B cell (primary cell): Measurements from ENCODE around the gene AMACR. TPM values are rescaled to one million over a fixed set of nuclear protein-coding genes. Genes with fewer than 3 reads are reported as not detected.

Experiments used
- ATAC-seq: fragments of 200-7000 bp; cut with Tn5 transposase; one replicate; pipeline ENCODE4 v1.10.0; 2021; ENCODE audit warnings: low read depth, mild to moderate bottlenecking, moderate number of reproducible peaks, moderate library complexity
- CTCF ChIA-PET: fragments of 350-600 bp; sonication (Branson Sonifier 250); formaldehyde crosslinking; loops from one replicate; lab custom pipeline; 2021; ENCODE audit warnings: antibody characterized with exemption, inconsistent platforms; lab: Charles Lee
- POLR2A ChIA-PET: fragments of 350-600 bp; sonication (Branson Sonifier 250); formaldehyde crosslinking; loops from one replicate; lab custom pipeline; 2021; ENCODE audit warnings: antibody characterized with exemption; lab: Charles Lee
- DNase-seq: peaks from one replicate; pipeline ENCODE4 v3.0.0; 2013
- H2AFZ ChIP-seq: 2 replicates; pipeline ENCODE4 v1.6.1; 2012; ENCODE audit warnings: mild to moderate bottlenecking, low read depth, low read length; ENCODE audit not compliant: insufficient read depth, poor library complexity, severe bottlenecking
- H3K27ac ChIP-seq, 2 donors: 1 replicate in 1 of 2; 2 replicates in 1 of 2; pipeline ENCODE4 v1.5.1; 2012 to 2013; ENCODE audit warnings: low read length in 2 of 2, mild to moderate bottlenecking in 2 of 2, moderate library complexity in 1 of 2
- H3K27me3 ChIP-seq, 4 experiments: fragments of 200-600 bp in 1 of 4; sonication (generic) in 1 of 4; replicated peaks in 1 of 4; 1 replicate in 2 of 4; 2 replicates in 2 of 4; pipeline versions ENCODE4 v1.6.1 to v1.7.0; 2013 to 2016; ENCODE audit warnings: low read length in 3 of 4, mild to moderate bottlenecking in 2 of 4, mixed read lengths in 1 of 4, moderate library complexity in 1 of 4; ENCODE audit not compliant: insufficient read depth in 4 of 4, control insufficient read depth in 3 of 4; ENCODE audit errors: control extremely low read depth in 1 of 4
- H3K36me3 ChIP-seq, 2 experiments: replicated peaks in 1 of 2; 1 replicate in 1 of 2; 2 replicates in 1 of 2; pipeline versions ENCODE4 v1.6.1 to v1.7.1; 2013; ENCODE audit warnings: low read length in 1 of 2; ENCODE audit not compliant: insufficient read depth in 2 of 2, control insufficient read depth in 1 of 2; ENCODE audit errors: control extremely low read depth in 1 of 2, extremely low read depth in 1 of 2
- H3K4me1 ChIP-seq, 2 donors: fragments of 200-600 bp in 1 of 2; sonication (generic) in 1 of 2; 1 replicate in 1 of 2; 2 replicates in 1 of 2; pipeline versions ENCODE4 v1.5.1 to v1.6.1; 2013 to 2017; ENCODE audit warnings: low read length in 2 of 2; ENCODE audit not compliant: control insufficient read depth in 2 of 2, insufficient read depth in 2 of 2
- H3K4me2 ChIP-seq: replicated peaks from 2 replicates; pipeline ENCODE3; 2012; ENCODE audit warnings: mild to moderate bottlenecking, low read depth, low read length; ENCODE audit not compliant: poor library complexity, severe bottlenecking
- H3K4me3 ChIP-seq, 5 experiments: fragments of 200-600 bp in 1 of 5; sonication (generic) in 1 of 5; 1 replicate in 3 of 5; 2 replicates in 2 of 5; pipeline versions ENCODE4 v1.5.1 to v1.7.0; 2011 to 2016; ENCODE audit warnings: low read length in 4 of 5, mild to moderate bottlenecking in 4 of 5, low read depth in 2 of 5, control low read depth in 1 of 5, moderate library complexity in 1 of 5; ENCODE audit not compliant: insufficient read depth in 1 of 5; ENCODE audit errors: control extremely low read depth in 1 of 5, extremely low read depth in 1 of 5
- H3K79me2 ChIP-seq: fragments of 200-600 bp; sonication (generic); one replicate; pipeline ENCODE4 v1.6.0; 2016; ENCODE audit warnings: low read length; ENCODE audit not compliant: control insufficient read depth, insufficient read depth
- H3K9ac ChIP-seq: fragments of 200-600 bp; sonication (generic); 2 replicates; pipeline ENCODE4 v1.6.1; 2017; ENCODE audit warnings: mild to moderate bottlenecking, low read length, moderate library complexity
- H3K9me3 ChIP-seq, 3 donors: one replicate each; pipeline versions ENCODE4 v1.6.1 to v1.7.1; 2013; ENCODE audit warnings: low read length in 2 of 3; ENCODE audit not compliant: control insufficient read depth in 2 of 3, insufficient read depth in 1 of 3; ENCODE audit errors: control extremely low read depth in 1 of 3
- H4K20me1 ChIP-seq: 2 replicates; pipeline ENCODE4 v1.6.0; 2012; ENCODE audit warnings: mild to moderate bottlenecking, low read length; ENCODE audit not compliant: insufficient read depth, control insufficient read depth, poor library complexity, severe bottlenecking
- H3K27ac Mint-ChIP-seq: one replicate; pipeline ENCODE4 v1.8.0; 2021; ENCODE audit warnings: mixed read lengths
- H3K27me3 Mint-ChIP-seq: one replicate; pipeline ENCODE4 v1.8.0; 2021; ENCODE audit warnings: mixed read lengths
- H3K4me1 Mint-ChIP-seq: one replicate; pipeline ENCODE4 v1.8.0; 2021; ENCODE audit warnings: mixed read lengths
- H3K4me3 Mint-ChIP-seq: one replicate; pipeline ENCODE4 v1.8.0; 2021; ENCODE audit warnings: mixed read lengths
- H3K9me3 Mint-ChIP-seq: one replicate; pipeline ENCODE4 v1.8.0; 2022; ENCODE audit warnings: mixed read lengths; ENCODE audit not compliant: insufficient read depth
- CTCF ChIP-seq: fragments of 200-600 bp; IDR thresholded peaks from one replicate; pipeline ENCODE4 v1.8.0; 2022; ENCODE audit warnings: antibody characterized with exemption, mild to moderate bottlenecking
- EZH2 ChIP-seq: IDR thresholded peaks from 2 replicates; pipeline ENCODE4 v1.6.1; 2012; ENCODE audit warnings: borderline replicate concordance, low read depth, mild to moderate bottlenecking, moderate library complexity, low read length; ENCODE audit not compliant: insufficient read depth, poor library complexity, severe bottlenecking
- WGBS: methylation state at CpG from one replicate; pipeline ENCODE4 v1.1.5; 2013; ENCODE audit warnings: missing lambda C conversion rate; ENCODE audit not compliant: insufficient coverage; 5-methylcytosine and 5-hydroxymethylcytosine counted together
- intact Hi-C: fragments of 100-400 bp; cut with micrococcal nuclease; formaldehyde crosslinking; loops from one replicate; pipeline ENCODE4 v1.10.0; 2022
- polyA plus RNA-seq: library from polyadenylated mRNA; depleted of rRNA; stranded (reverse); fragments of >200 nt; gene quantifications from 2 replicates; pipeline ENCODE4 v1.2.3, GENCODE V29; 2012
- total RNA-seq, 2 donors: library from RNA; stranded (reverse); fragments of 120-200 nt in 1 of 2; gene quantifications; 1 replicate in 1 of 2; 2 replicates in 1 of 2; pipeline versions ENCODE4 v1.2.3 to v1.2.4, GENCODE V29; 2013 to 2022

Gene AMACR
- total and polyA plus RNA-seq, 2 donors (not counting 1 experiment from before 2014, with no cell fraction given), result 2.6 to 5.8 TPM

GRCh38 chr5:33964132-33964700, 43.6 kb downstream of the AMACR start:
- WGBS, result no CpG with 5 or more reads among the region's 2 CpGs
- Mint-ChIP-seq H3K4me1 (no peaks in the 10 kb centered on the region), H3K27me3 (peaks cover 21% of the 10 kb centered on the region), H3K9me3 (no peaks in the 10 kb centered on the region), H3K27ac (no peak overlapping the region), H3K4me3 (no peak overlapping the region)
- no peak for TF ChIP-seq EZH2
- no peak for TF ChIP-seq CTCF
- Histone ChIP-seq H3K9me3 (no peaks in the 10 kb centered on the region), H2AFZ (no peak overlapping the region), H3K27me3 (peaks cover 0 to 4% (median 0%) of the 10 kb centered on the region in 4 experiments), H3K79me2 (no peaks in the 10 kb centered on the region), H3K9ac (no peak overlapping the region), H3K4me1 (no peaks in the 10 kb centered on the region), H3K4me2 (no peak overlapping the region), H3K27ac (no peak overlapping the region), H4K20me1 (no peaks in the 10 kb centered on the region), H3K4me3 (no peak overlapping the region), H3K36me3 (no peaks in the 10 kb centered on the region)
- ATAC-seq (no peak), DNase-seq (no peak)
- CTCF ChIA-PET, result no interaction called here
- intact Hi-C loops, result no loop called here
- POLR2A ChIA-PET, result no interaction called here

GRCh38 chr5:33958176-33958575, 49.7 kb downstream of the AMACR start:
- CTCF ChIA-PET, result no interaction called here
- DNase-seq, result no peak
- POLR2A ChIA-PET, result no interaction called here
- Histone ChIP-seq H3K4me2 (no peak overlapping the region), H3K36me3 (no peaks in the 10 kb centered on the region), H4K20me1 (no peaks in the 10 kb centered on the region), H3K4me1 (no peaks in the 10 kb centered on the region), H3K27ac (no peak overlapping the region), H3K9me3 (peaks cover 0 to 5% (median 3%) of the 10 kb centered on the region in 3 donors), H2AFZ (no peak overlapping the region), H3K27me3 (peaks cover 0 to 4% (median 2%) of the 10 kb centered on the region in 4 experiments), H3K9ac (no peak overlapping the region), H3K4me3 (no peak overlapping the region), H3K79me2 (no peaks in the 10 kb centered on the region)
- Mint-ChIP-seq H3K9me3 (no peaks in the 10 kb centered on the region), H3K4me1 (no peaks in the 10 kb centered on the region), H3K4me3 (no peak overlapping the region), H3K27ac (no peak overlapping the region), H3K27me3 (peaks cover 29% of the 10 kb centered on the region)
- ATAC-seq, result no peak
- 80% methylated on average over 1 of the region's 2 CpGs for WGBS
- TF ChIP-seq CTCF (no peak), EZH2 (no peak)
- intact Hi-C loops, result no loop called here
